Glutamatergic neuron (in vitro differentiated cells): ENCODE results near the gene SCRN1. TPM values are rescaled to one million over a fixed set of nuclear protein-coding genes. Genes with fewer than 3 reads are reported as not detected.

Source experiments
- DNase-seq: peaks from one replicate; pipeline ENCODE4 v3.0.0; 2022
- H3K27ac Mint-ChIP-seq: one replicate; pipeline ENCODE4 v1.8.0; 2020; ENCODE audit warnings: mild to moderate bottlenecking, mixed read lengths, inconsistent platforms; ENCODE audit not compliant: unreplicated experiment
- H3K27me3 Mint-ChIP-seq: one replicate; pipeline ENCODE4 v1.8.0; 2020; ENCODE audit warnings: mild to moderate bottlenecking, moderate library complexity, mixed read lengths, inconsistent platforms; ENCODE audit not compliant: unreplicated experiment
- H3K36me3 Mint-ChIP-seq: one replicate; pipeline ENCODE4 v1.8.0; 2020; ENCODE audit warnings: mild to moderate bottlenecking, mixed read lengths, inconsistent platforms; ENCODE audit not compliant: unreplicated experiment
- H3K4me1 Mint-ChIP-seq: one replicate; pipeline ENCODE4 v1.8.0; 2020; ENCODE audit warnings: mild to moderate bottlenecking, low read depth, mixed read lengths, inconsistent platforms; ENCODE audit not compliant: unreplicated experiment
- H3K4me3 Mint-ChIP-seq: one replicate; pipeline ENCODE4 v1.8.0; 2020; ENCODE audit warnings: mild to moderate bottlenecking, mixed read lengths, inconsistent platforms; ENCODE audit not compliant: unreplicated experiment
- H3K9me3 Mint-ChIP-seq: one replicate; pipeline ENCODE4 v1.8.0; 2020; ENCODE audit warnings: mild to moderate bottlenecking, moderate library complexity, mixed read lengths, inconsistent platforms; ENCODE audit not compliant: unreplicated experiment
- CTCF ChIP-seq: fragments of 200-600 bp; sonication (generic); IDR thresholded peaks from one replicate; pipeline ENCODE4 v1.5.0; 2021; ENCODE audit not compliant: partially characterized antibody, unreplicated experiment
- total RNA-seq: library from RNA; stranded (reverse); fragmentation: NEBNext Ultra II Directional; extraction: Animal tissue kit (Norgen Biotek cat#: 25700); gene quantifications from one replicate; pipeline ENCODE4 v1.2.1, GENCODE V29; 2021; ENCODE audit not compliant: unreplicated experiment

SCRN1 gene
- total RNA-seq, 1 donor from 2014 or later, result 168 TPM

- no peaks in the 10 kb centered on the region for H3K9me3 Mint-ChIP-seq
- TF ChIP-seq CTCF, result peak; percentile 38
- peaks cover 2% of the 10 kb centered on the region for H3K27me3 Mint-ChIP-seq
- no peak overlapping the region for H3K4me3 Mint-ChIP-seq
- no peak overlapping the region for H3K27ac Mint-ChIP-seq
- DNase-seq, result peak; percentile 46
- H3K4me1 Mint-ChIP-seq, result no peaks in the 10 kb centered on the region
- H3K36me3 Mint-ChIP-seq, result no peaks in the 10 kb centered on the region
Measured at GRCh38 chr7:29977886-29978651, 11.5 kb downstream of the SCRN1 start.

- no peak overlapping the region for H3K4me3 Mint-ChIP-seq
- H3K27me3 Mint-ChIP-seq, result peaks cover 2% of the 10 kb centered on the region
- no peak overlapping the region for H3K27ac Mint-ChIP-seq
- H3K9me3 Mint-ChIP-seq, result no peaks in the 10 kb centered on the region
- no peak for DNase-seq
- TF ChIP-seq CTCF, result no peak
- H3K4me1 Mint-ChIP-seq, result peaks cover 1% of the 10 kb centered on the region
- H3K36me3 Mint-ChIP-seq, result no peaks in the 10 kb centered on the region
Measured at GRCh38 chr7:29976673-29977415, 12.8 kb downstream of the SCRN1 start.

GRCh38 chr7:29976266-29976665 is 13.3 kb downstream of the SCRN1 start:
- H3K27me3 Mint-ChIP-seq, result peaks cover 2% of the 10 kb centered on the region
- no peaks in the 10 kb centered on the region for H3K9me3 Mint-ChIP-seq
- no peak for DNase-seq
- H3K27ac Mint-ChIP-seq, result no peak overlapping the region
- no peak overlapping the region for H3K4me3 Mint-ChIP-seq
- no peaks in the 10 kb centered on the region for H3K36me3 Mint-ChIP-seq
- TF ChIP-seq CTCF, result no peak
- peaks cover 4% of the 10 kb centered on the region for H3K4me1 Mint-ChIP-seq

GRCh38 chr7:29975561-29975960 is 14.0 kb downstream of the SCRN1 start:
- H3K4me3 Mint-ChIP-seq, result no peak overlapping the region
- H3K36me3 Mint-ChIP-seq, result no peaks in the 10 kb centered on the region
- peaks cover 5% of the 10 kb centered on the region for H3K4me1 Mint-ChIP-seq
- DNase-seq, result no peak
- H3K27me3 Mint-ChIP-seq, result peaks cover 2% of the 10 kb centered on the region
- no peak for TF ChIP-seq CTCF
- H3K9me3 Mint-ChIP-seq, result no peaks in the 10 kb centered on the region
- no peak overlapping the region for H3K27ac Mint-ChIP-seq

GRCh38 chr7:29974286-29974685 is 15.3 kb downstream of the SCRN1 start:
- Mint-ChIP-seq H3K27ac (no peak overlapping the region), H3K4me1 (peaks cover 16% of the 10 kb centered on the region)

More at GRCh38 chr7:29974286-29974685, 15.3 kb downstream of the SCRN1 start:
- peaks cover 2% of the 10 kb centered on the region for H3K27me3 Mint-ChIP-seq
- no peak overlapping the region for H3K4me3 Mint-ChIP-seq
- H3K36me3 Mint-ChIP-seq, result no peaks in the 10 kb centered on the region
- DNase-seq, result no peak
- no peak for TF ChIP-seq CTCF
- H3K9me3 Mint-ChIP-seq, result peaks cover 5% of the 10 kb centered on the region
